ENCODE measurements around the gene PLCG2. TPM values are rescaled to one million over a fixed set of nuclear protein-coding genes. Genes with fewer than 3 reads are reported as not detected.

Gene PLCG2
- 10 to 100 TPM; 11.1 to 23.1 (median 17.7) TPM for total RNA-seq
- long read RNA-seq, partial matches to known transcripts = 2 of 2 reads
- long read RNA-seq, other reads (novel, unspliced or antisense) = 0 of 2 reads

GRCh38 chr16:81778861-81779535 is at the start of gene PLCG2:
Gene PLCG2 (plus strand): TSS chr16:81779291. CDS start chr16:81785990, 6,699 bp downstream.
- intact Hi-C loops (cut with DNase I) = no loop called here
- H3K9me3 ChIP-seq = no peaks in the 10 kb centered on the region
- TF ChIP-seq CTCF (IDR thresholded peaks at IDR 0.05) (no peak), POLR2A (IDR thresholded peaks at IDR 0.05) (peak; percentile 76)
- H3K4me1 ChIP-seq = peaks cover 0 to 6% (median 0%) of the 10 kb centered on the region in 4 donors
- H3K4me3 ChIP-seq = peak within 1 kb of the TSS; percentile 60 to 84 (median 64)
- no peaks in the 10 kb centered on the region for H3K27me3 ChIP-seq
- DNase-seq (peak; percentile 87 to 90 (median 90)), ATAC-seq (peak; percentile 94 to 98 (median 96))
- under 1% methylated on average over 22 of the region's 78 CpGs for WGBS (ENCODE audit: insufficient coverage, low coverage, low lambda C conversion rate, missing lambda C conversion rate)
- peak within 1 kb of the TSS; percentile 40 to 81 (median 49) for H3K27ac ChIP-seq
- H3K36me3 ChIP-seq = no peaks in the 10 kb centered on the region

GRCh38 chr16:81729451-81729850 is 49.6 kb upstream of the PLCG2 start:
- no peak overlapping the region for H3K27ac ChIP-seq
- DNase-seq (no peak), ATAC-seq (no peak)
- H3K4me1 ChIP-seq = peaks cover 0 to 6% (median 0%) of the 10 kb centered on the region in 4 donors
- no peaks in the 10 kb centered on the region for H3K36me3 ChIP-seq
- intact Hi-C loops (cut with DNase I) = no loop called here
- no peak overlapping the region for H3K4me3 ChIP-seq
- no peaks in the 10 kb centered on the region for H3K27me3 ChIP-seq
- TF ChIP-seq POLR2A (IDR thresholded peaks at IDR 0.05) = no peak
- TF ChIP-seq CTCF (IDR thresholded peaks at IDR 0.05) = no peak
- no peaks in the 10 kb centered on the region for H3K9me3 ChIP-seq
- WGBS (ENCODE audit: insufficient coverage, low coverage, low lambda C conversion rate, missing lambda C conversion rate) = 79% methylated on average over 10 of the region's 16 CpGs

- peak; percentile 89 to 92 (median 90) for DNase-seq
- Histone ChIP-seq H3K9me3 (no peaks in the 10 kb centered on the region), H3K4me1 (peaks cover 0 to 6% (median 0%) of the 10 kb centered on the region in 4 donors), H3K36me3 (no peaks in the 10 kb centered on the region), H3K27ac (peak overlapping the region in 1 of 3 donors; percentile 3), H3K27me3 (no peaks in the 10 kb centered on the region), H3K4me3 (peak overlapping the region; percentile 1 to 20 (median 17))
- WGBS (ENCODE audit: insufficient coverage, low coverage, low lambda C conversion rate, missing lambda C conversion rate) = 28% methylated on average over 21 of the region's 47 CpGs
- peak; percentile 54 to 67 (median 62) for TF ChIP-seq CTCF (IDR thresholded peaks at IDR 0.05)
- TF ChIP-seq POLR2A (IDR thresholded peaks at IDR 0.05) = no peak
- peak; percentile 91 to 96 (median 92) for ATAC-seq
- intact Hi-C loops (cut with DNase I) = no loop called here
Observed at GRCh38 chr16:81730090-81731051, 48.7 kb upstream of the PLCG2 start.

- Histone ChIP-seq H3K4me1 (peaks cover 0 to 6% (median 0%) of the 10 kb centered on the region in 4 donors), H3K36me3 (no peaks in the 10 kb centered on the region), H3K9me3 (no peaks in the 10 kb centered on the region), H3K4me3 (no peak overlapping the region), H3K27ac (no peak overlapping the region), H3K27me3 (no peaks in the 10 kb centered on the region)
- DNase-seq (no peak), ATAC-seq (no peak)
- intact Hi-C loops (cut with DNase I) = no loop called here
- no peak for TF ChIP-seq POLR2A (IDR thresholded peaks at IDR 0.05)
- no peak for TF ChIP-seq CTCF (IDR thresholded peaks at IDR 0.05)
- 87% methylated on average over 5 of the region's 8 CpGs for WGBS (ENCODE audit: insufficient coverage, low coverage, low lambda C conversion rate, missing lambda C conversion rate)
Observed at GRCh38 chr16:81731649-81732048, 47.4 kb upstream of the PLCG2 start.
